T-helper 9 cell (primary cell): Measurements from ENCODE around the gene NECTIN1.

Experiments
- DNase-seq: peaks from one replicate; pipeline ENCODE4 v3.0.0-alpha.2; 2020

NECTIN1 gene

DNA sequence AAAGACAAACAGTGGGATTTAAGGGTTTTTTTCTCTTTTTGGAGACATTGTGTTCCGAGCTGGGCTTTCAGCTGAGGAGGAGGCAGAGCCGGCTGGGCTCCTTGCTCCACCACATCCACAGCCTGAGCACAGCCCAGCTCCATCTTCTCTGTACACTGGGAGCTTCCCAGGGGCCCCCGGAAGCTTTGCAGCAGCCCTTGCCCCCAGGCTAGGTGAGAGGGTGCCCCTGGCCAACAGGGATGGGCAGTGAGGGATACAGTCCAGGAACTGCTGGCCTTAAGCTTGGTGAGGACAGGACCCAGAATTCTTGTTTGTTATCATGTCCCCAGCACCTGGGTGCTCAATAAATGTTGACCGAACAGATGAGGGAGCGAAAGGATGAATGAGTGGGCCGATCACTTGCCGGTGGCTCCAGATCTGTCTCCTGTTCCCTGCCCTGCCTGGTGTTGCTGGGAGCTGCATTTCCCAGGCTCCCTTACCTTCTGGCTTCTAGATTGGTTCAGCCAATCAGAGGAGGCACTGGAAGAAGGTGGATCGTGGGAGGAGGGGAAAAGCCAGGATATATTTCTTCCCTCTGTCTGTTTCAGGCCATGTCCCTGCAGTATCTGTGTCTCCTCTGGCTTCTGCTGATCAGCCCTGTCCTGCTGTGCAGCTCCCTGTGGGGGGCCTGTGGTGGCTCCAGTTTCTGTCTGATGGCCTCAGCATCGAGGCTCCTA lies 26.5 kb upstream of the NECTIN1 start:
- no peak for DNase-seq

DNA sequence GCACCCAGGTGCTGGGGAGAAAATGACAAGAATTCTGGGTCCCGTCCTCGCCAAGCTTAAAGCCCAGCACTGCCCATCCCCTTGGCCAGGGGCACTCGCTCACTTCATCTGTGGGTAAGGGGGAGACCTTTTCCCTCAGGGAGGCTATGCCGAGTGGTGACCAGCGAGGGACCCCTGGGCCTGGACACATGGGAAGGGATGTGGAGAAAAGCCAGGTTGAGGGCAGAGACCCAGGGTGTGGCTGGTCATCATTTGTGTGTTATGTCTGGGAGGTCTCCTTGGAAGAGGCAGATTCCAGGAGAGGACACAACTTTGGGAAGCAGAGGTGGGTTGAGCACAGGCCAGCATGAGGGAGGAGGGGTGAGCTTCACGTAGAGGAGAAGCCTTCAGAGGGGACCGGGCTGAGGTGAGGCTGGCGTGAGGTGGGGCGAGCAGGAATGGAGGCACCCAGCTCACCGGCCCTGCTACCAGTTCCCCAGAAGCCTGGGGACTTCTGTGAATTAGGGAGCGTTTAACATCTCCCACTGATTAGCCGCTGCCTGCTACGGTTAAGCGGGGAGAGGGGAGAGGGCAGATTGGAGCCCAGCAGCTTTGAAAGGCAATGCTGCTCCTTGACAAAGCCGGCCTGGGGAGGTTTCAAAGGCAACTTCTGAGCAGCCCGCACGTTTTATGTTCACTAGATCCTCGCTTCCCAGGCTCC lies 25.8 kb upstream of the NECTIN1 start:
- no peak for DNase-seq

DNA sequence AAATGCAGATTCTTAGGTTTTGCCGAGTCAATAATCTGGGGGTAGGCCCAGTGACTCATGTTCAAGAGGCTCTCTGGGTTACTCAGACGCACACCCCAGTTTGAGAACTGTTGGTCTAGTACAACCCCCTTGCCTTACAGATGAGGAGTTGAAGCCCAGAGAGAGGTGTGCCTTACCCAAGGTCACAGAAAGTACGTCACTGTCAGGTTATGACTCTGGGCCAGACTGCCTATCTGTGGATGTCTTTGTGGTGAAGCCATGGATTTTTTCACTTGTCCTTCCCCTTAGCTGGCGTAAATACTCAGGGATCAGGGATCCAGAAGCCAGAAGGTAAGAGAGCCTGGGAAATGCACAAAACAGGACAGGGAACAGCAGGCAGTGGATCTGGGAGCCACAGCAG lies 25.2 kb upstream of the NECTIN1 start:
- DNase-seq = no peak

DNA sequence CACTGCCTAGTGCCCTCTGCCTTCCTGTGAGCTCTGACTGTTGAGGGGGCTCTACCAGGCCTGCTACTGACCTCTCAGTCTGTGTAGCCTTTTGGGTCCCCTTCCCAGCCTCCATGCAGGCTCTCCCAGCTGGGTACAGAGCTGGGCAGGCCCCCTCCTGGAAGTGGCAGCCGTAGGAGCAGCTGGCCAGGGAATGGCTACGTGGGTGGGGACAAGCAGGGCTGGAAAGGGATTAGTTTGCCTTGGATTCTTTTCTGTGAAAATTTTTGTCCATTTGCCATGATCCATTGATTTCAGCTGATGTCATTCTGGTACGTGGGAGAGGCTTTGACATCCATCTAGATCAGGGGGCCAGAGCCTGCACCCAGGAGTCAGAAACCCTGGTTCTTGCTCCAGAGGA lies 23.9 kb upstream of the NECTIN1 start:
- DNase-seq = no peak

DNA sequence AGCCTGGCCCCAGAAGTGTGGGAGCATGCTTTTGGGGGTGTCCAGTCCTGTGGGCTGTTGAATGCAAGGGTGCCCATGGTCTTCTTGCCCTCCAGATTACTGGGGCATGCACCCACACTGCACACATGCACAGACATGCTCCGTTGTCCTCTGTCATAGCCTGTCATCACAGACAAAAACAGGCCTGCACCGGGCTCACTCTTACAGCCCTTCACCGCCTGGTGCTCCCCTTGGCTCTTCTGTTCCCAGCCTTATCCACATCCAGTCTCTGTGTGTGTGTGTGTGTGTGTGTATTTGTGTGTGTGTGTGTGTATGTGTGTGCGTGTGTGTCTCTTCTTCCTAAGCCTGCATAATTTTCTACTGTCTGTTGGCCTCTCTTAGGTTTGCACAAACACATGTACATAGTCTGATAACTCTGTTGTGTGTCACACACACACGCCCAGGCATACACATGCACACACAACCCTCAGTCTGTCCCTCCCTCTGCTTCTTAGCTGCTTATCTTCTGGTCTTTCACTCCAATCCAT lies 23.4 kb upstream of the NECTIN1 start:
- no peak for DNase-seq

DNA sequence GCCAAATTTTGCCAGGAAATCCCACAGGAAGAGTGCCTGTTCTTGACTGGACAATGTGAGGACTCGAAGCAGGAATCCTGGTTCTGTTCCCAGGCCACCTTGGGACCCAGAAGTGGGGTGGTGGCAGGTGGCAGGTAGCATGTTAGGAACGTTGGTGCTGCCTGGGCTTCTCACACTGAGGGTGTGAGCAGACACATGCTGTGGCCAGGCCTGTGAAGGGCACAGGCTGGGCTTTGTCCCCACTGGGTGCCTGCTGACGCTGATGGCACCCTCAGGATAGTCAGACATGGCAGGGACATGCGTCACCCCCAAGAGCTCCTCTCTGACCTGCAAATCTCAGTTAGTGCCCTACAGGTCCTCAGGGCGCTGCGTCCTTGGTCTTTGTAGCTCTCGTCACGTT lies 21.1 kb upstream of the NECTIN1 start:
- no peak for DNase-seq

DNA sequence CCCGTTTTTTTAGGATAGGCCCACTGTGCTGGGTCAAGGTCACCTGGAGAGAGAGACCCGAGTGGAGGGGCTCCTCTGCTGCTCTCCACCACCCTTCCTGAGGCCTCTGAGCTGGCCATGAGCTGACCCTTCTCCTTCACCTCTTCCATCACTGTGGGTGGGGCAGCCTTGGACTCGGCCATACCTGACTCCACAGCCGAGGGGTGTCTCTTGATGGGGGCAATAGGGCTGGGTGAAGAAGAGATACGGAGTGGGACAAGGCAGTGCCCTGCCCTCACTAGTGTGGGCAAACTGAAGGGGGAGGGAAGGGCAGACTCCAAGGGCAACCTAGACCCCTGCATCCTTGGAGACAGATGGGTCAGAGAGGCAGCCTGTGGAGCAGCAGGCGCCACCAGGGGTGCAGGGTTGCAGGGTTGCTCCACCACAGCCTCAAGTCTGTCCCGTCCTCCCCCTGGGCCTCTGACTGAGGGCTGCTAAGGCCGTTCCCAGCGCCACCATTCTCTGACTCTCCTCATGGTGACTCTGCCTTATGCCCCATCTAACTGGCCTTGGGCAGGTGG lies 20.1 kb upstream of the NECTIN1 start:
- DNase-seq = no peak

DNA sequence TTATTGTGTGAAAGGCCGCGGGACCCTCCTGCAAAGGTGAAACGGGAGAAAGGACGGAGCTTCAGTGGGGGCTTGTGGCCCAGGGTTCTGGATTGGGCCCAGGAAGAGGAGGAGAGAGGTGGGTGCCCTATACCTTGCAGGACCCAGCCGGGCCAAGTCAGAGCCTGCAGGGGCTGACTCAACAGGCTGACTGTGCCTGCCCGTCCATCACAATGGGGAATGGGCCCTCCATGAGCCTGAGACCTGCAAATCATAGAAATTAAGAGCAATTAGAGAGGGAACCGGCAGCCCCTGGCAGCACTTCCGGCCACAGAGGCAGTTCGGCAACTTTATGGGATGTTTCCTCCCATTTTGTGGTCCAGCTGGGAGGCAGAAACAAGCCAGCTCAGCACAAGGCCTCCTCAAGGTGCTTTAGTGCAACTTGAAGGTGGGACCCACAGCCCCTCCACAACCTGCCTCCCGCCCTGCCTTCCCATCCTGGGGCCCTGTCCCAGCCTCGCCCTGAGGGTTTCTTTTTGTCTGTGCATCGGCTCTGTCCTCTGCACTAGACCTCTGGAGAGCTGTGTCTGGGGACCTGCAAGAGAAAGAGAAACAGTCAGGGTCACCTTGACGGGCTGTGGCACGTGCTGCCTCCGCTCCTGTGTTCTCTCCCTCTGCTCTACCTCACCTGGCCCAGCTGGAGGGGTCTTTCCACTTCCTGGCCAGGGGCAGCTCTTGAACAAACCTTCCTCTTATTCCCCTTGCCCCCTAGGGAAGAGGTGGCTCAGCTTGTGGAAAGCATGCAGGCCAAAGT lies 19.1 kb upstream of the NECTIN1 start:
- DNase-seq = no peak

DNA sequence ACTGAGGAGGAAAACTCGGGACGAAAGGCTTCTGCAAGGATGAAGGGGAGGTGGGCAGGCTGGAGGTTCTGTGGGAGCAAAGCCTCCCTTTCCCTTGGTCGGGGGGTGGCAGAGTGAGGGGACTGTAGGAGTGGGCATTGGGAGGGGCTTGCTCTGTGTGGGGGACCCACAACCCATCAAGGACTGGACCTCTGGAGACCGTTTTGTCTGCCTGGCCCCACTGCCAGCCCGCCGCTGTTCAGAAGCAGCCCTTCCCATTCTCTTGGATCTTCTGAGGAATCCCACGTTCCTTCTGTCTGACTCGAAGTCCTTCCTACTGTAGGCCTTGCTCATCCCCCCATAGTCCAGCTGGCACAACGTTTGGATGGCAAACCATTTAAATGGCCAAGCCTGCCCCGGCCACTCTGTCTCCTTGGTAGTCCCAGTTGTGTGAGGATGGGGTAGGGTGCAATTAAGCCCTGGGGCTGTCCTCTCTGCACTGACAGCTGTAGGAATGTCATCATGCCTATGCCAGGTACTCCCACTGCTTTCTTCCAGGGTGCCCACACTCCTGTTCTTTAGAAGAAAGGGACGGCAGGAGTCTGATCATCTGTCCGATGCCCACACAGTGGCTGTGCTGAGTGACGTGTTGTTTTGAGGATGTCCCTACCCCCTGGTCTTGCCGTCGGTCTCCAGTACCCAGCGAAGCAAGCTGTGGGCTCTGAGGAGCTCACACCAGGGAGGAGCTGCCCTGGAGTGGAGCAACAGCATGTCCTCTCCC lies 17.0 kb upstream of the NECTIN1 start:
- no peak for DNase-seq

DNA sequence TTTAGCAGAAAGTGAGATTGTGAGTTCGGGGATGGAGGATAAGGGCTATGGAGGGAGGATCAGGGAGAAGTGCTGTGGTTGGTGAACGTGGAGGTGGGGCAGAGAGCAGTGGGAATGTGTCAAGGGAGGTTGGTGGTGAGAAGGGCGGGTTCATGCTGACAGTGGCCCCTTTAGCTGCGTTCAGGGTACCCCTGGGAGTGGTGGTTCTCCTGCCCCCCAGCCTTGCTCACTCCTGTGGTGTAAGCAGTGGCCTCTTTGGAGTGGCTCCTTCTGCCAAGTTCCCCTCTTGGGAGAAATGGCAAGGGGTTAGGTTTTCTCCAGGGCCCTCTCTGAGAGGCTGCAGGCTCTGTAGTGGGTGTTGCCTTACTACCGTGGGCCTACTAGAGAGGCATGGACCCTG lies 16.1 kb upstream of the NECTIN1 start:
- DNase-seq = no peak

DNA sequence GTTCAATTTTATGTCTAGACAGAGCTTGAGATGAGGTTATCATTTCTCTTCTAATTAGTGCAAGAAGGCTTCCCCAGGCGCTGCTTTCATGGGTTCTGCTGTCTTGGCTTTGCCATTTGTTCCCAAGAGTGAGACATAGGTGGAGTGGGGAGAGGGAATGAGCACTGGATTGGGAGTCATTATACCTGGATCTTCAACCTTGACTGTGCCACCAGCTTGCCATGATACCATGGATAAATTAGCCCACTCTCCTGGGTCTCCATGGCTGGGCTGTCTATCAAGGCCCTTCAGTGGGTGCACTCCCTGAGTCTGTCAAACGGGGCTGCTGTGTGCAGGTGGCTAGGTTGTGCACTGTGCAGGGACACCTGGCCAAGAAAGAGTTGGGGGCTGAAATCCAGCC lies 15.6 kb upstream of the NECTIN1 start:
- DNase-seq = no peak

DNA sequence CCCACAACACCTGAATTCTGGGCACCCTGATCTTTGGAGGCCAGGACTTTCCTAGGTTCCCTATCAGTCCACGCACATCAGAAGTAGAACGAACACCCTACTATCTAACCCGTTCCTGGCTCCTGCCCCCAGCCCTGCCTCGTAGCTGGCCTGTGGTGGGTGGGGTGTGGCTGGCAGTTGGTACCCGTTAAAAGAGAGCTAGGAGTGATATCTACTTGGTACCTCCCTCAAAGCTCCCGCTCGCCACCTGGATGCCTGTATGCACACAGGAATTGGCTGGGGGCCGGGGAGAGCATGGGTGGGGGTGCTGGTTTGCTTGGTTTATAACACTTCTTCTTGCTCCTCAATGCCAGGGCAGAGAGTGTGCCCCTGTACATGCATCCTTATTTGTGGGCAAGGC lies 14.0 kb upstream of the NECTIN1 start:
- DNase-seq = no peak

DNA sequence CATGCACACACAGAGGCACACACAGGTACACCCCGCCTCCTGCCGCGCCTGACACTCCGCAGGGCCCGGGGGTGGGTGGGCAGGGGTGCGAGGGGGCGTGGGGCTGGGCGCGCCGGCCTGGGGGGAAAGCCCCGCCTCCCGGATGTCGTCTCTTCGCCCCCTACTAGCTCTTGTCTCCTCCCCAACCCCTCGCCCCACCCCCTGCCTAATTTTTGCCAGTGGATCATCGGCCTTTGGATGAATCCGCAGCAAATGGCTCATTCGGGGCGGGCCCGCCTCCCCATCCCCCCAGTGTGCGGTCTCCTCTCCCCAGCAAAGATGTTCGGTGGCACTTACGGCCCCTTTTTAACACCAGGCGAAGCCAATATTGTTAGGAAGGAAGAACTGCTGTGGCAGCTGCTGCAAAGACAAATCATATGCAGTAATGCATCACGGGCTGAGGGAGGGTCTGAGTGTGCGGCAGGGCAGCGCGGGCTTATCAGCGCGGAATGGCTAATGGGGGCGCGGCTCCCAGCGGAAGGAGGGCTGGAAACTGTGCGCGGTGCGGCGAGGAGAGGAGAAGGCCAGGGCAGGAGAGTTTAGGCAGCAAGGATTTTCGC lies 13.4 kb upstream of the NECTIN1 start:
- peak; percentile 4 for DNase-seq

DNA sequence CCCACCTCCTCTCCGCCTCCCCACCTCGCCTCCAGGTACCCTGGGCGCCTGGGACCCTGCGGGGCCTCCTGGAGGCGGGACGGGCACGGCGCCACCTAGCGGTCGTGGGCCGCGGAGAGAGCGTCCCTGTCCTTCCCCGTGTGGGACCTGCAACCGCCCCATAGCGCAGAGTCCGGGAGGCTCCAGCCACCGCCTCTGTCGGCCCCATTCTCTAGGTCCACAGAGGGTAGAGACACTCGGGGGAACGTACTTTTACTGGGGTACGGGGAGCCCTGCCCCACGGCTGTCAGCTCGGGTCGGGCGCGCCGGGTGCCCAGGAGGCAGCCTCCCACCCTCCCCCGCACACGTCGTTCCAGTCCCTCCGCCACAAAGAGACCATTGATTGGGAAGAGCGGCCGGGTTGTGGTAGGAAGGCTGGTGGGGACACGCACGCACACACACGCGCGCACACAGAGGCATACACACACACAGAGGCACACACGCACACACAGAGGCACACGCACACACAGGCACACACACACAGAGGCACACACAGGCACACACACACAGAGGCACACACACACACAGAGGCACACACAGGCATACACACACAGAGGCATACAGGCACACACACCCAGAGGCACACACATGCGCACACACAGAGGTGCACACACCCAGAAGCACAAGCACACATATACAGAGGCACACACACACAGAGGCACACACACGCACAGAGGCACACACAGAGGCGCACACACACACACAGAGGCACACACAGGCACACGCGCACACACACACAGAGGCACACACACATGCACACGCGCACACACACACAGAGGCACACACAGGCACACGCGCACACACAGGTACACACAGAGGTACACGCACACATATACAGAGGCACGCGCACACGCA lies 12.6 kb upstream of the NECTIN1 start:
- DNase-seq = peak; percentile 62

DNA sequence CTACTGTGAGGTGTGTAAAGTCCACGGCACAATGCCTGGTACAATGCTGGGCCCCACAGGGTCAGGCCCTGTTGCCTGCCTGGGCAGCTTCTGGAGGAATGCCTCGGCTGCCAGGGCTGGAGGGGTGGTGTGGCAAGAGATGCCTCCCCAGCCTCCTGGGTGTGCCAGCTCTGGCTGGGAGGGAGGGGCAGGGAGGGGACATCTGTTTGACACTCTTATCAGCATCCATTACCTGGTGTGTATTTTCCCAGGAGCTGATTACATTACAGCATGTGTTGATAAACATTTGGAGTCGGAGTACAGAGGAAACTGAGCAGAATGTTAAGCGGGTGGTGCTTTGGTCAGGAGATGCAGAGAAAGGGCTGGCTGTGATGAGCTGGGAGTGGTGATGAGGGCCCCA lies 11.0 kb upstream of the NECTIN1 start:
- DNase-seq = no peak

DNA sequence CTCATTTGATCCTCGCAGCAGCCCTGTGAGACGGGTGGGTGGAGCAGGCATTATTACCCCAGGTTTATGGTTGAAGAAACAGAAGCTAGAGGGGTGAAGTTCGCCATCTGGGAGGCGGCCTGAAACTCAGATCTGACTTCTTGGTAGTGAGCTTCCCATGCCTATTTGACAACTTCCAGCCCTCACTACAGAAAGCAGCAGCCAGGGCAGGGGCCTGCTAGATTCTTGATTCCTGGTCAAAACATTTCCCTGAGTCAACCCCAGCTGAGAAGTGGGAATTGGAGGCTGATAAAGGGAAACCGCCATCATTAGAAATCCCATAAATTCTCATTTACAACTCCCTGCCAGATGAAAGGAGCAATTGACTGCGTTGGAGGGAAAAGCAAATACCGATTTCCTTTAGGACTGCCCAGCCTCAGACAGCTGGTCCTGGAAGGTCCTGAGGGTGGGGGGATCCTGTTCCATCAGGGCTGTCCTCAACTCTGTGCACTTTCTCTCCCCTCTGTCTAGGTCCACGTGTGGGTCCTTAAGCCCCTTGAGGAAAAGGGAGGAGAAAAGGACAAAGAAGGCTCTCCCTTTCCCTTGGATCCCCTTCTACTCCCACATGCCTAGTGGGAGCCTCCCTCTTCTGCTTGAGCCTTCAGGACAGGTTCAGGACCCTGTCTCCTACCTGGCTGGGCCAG lies 10.2 kb upstream of the NECTIN1 start:
- no peak for DNase-seq

DNA sequence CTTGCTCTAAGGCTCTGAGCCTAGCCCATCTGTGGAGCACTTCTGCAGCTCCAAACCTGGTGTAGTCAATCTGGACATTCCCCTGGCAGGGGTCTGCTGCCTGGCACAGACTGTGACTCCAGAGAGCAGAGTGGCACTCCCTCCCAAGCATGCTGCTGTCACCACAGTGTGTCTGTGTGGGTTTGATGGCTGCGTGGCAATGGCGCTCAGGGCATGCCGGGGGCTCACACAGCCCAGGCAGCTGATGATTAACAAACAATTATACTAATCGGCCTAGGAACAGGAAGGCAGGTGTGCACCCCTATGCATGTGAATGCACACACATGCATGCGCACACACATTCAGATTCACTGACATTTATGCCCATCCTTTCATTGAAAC lies 9.0 kb upstream of the NECTIN1 start:
- DNase-seq = no peak

DNA sequence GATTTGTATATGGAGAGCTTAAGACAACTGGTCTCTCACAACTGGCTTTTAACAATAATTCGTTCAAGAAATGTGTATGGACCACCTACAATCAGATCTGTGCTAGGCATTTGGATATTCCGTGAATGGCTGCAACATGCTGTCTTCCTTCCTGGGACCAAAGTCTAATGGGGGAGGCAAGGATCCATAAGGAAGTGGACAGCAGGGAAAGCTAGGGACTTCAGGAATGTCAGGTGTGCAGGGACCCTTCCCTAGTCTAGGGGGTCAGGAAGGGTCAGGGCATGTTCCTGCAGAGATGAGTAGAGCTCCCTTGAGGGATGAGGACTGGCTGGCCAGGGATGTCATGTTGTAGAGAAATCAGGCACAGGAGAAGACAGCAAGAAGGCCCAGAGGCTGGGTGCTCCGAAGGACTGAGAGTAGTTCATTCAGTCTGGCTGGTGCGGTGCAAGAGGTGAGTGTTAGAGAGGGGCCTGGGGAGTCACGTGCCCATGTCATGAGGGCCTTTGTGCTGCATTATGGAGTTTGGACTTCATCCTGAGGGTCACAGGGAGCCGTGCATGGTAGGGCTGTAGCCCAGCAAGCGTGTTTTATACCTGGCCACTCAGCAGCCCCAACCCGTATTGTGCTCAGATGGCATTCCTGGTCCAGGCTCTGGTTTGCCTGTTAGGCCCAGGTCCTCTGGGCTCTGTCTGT lies 8.5 kb upstream of the NECTIN1 start:
- DNase-seq = no peak

DNA sequence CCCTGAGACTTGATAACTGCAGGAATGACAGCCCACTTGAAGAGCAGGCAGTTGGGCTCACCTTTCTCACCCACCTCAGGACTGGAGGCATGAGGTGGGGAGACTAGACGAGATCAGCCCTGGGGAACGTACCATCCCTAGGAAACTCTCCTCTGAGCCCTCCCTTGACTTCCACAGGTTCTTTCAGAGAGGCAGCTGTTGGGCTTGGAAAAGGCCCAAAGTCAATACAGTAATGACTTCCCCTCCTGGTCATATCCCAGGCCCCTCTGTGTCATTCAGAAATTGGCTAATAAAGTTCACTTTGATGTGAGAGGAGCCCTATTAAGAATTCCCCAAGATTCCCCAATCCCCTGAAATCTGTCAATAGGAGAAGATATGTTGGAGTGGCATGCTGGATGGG lies 5.8 kb upstream of the NECTIN1 start:
- DNase-seq = no peak
